ENCODE measurements around the gene ABHD17A.

GRCh38 chr19:1875646-1876495, 9.4 kb downstream of the ABHD17A start:
- TF ChIP-seq POLR2A (IDR thresholded peaks at IDR 0.05; ENCODE audit: low read length) = peak; percentile 93
- no peak for TF ChIP-seq GATA1 (IDR thresholded peaks at IDR 0.05; ENCODE audit: low read depth, low read length)
